Uterus (tissue), 4 donors: ENCODE data around the gene NCAPG2. TPM values are rescaled to one million over a fixed set of nuclear protein-coding genes. Genes with fewer than 3 reads are reported as not detected.

ENCODE experiments used
- DNase-seq, 2 donors: peaks; one replicate each; pipeline ENCODE4 v3.0.0-alpha.2; 2019 to 2020
- H3K27ac ChIP-seq, 2 donors: fragments of 200-600 bp; sonication (generic); 1 replicate in 1 of 2; 2 replicates in 1 of 2; pipeline ENCODE4 v1.5.1; 2016 to 2018
- H3K27me3 ChIP-seq, 2 donors: fragments of 200-600 bp; sonication (generic); one replicate each; pipeline ENCODE4 v1.5.1; 2018 to 2019; ENCODE audit warnings: control low read depth in 1 of 2
- H3K36me3 ChIP-seq, 2 donors: fragments of 200-600 bp; sonication (generic); one replicate each; pipeline ENCODE4 v1.5.1; 2019; ENCODE audit warnings: control low read depth in 1 of 2
- H3K4me1 ChIP-seq, 2 donors: fragments of 200-600 bp; sonication (generic); one replicate each; pipeline ENCODE4 v1.5.1; 2018 to 2019; ENCODE audit warnings: control low read depth in 1 of 2
- H3K4me3 ChIP-seq, 2 donors: fragments of 200-600 bp; sonication (generic); 1 replicate in 1 of 2; 2 replicates in 1 of 2; pipeline ENCODE4 v1.5.1; 2018 to 2019; ENCODE audit warnings: mild to moderate bottlenecking in 1 of 2
- H3K9me3 ChIP-seq, 2 donors: fragments of 200-600 bp; sonication (generic); one replicate each; pipeline ENCODE4 v1.5.1; 2019; ENCODE audit warnings: control low read depth in 1 of 2
- CTCF ChIP-seq, 4 experiments: fragments of 200-600 bp in 2 of 4; fragments of 450-650 bp in 2 of 4; sonication (generic) in 2 of 4; IDR thresholded peaks; one replicate each; pipeline ENCODE4 v1.5.1; 2016 to 2019; ENCODE audit warnings: antibody characterized with exemption in 4 of 4, mild to moderate bottlenecking in 2 of 4, moderate library complexity in 1 of 4
- POLR2A ChIP-seq, 2 donors: fragments of 450-650 bp; IDR thresholded peaks; one replicate each; pipeline ENCODE4 v1.6.1; 2016; ENCODE audit warnings: antibody characterized with exemption in 2 of 2, mild to moderate bottlenecking in 1 of 2, moderate library complexity in 1 of 2
- intact Hi-C: fragments of 100-400 bp; cut with DNase I; formaldehyde crosslinking; loops from one replicate; pipeline ENCODE4 v1.15.1; 2023; ENCODE audit warnings: low total_unique reads
- total RNA-seq, 4 donors: library from RNA; depleted of rRNA in 3 of 4; stranded (reverse); fragments of >200 nt in 3 of 4; gene quantifications; one replicate each; pipeline versions ENCODE4 v1.1.0 to v1.2.4, GENCODE V29; 2014 to 2023
- donor health status: DM: yes; HTN: yes; CAD: no.

The NCAPG2 gene
- total RNA-seq, 4 donors from 2014 or later, result 0.51 to 36.0 (median 7.8) TPM

GRCh38 chr7:158730383-158731346 lies 26.1 kb upstream of the NCAPG2 start:
- no peaks in the 10 kb centered on the region for H3K4me1 ChIP-seq
- H3K27me3 ChIP-seq, result no peaks in the 10 kb centered on the region
- H3K27ac ChIP-seq, result no peak overlapping the region
- H3K4me3 ChIP-seq, result no peak overlapping the region
- DNase-seq, result no peak
- H3K9me3 ChIP-seq, result no peaks in the 10 kb centered on the region
- TF ChIP-seq POLR2A (IDR thresholded peaks at IDR 0.05) (no peak), CTCF (IDR thresholded peaks at IDR 0.05) (no peak)
- no peaks in the 10 kb centered on the region for H3K36me3 ChIP-seq
- intact Hi-C loops, result no loop called here

GRCh38 chr7:158729646-158730382 lies 25.2 kb upstream of the NCAPG2 start:
- Histone ChIP-seq H3K27ac (no peak overlapping the region), H3K9me3 (no peaks in the 10 kb centered on the region), H3K27me3 (no peaks in the 10 kb centered on the region), H3K4me1 (no peaks in the 10 kb centered on the region), H3K4me3 (no peak overlapping the region), H3K36me3 (no peaks in the 10 kb centered on the region)
- DNase-seq, result no peak
- intact Hi-C loops, result no loop called here
- TF ChIP-seq POLR2A (IDR thresholded peaks at IDR 0.05) (no peak), CTCF (IDR thresholded peaks at IDR 0.05) (no peak)

- H3K27ac ChIP-seq, result no peak overlapping the region
- no peaks in the 10 kb centered on the region for H3K9me3 ChIP-seq
- H3K36me3 ChIP-seq, result no peaks in the 10 kb centered on the region
- H3K4me1 ChIP-seq, result no peaks in the 10 kb centered on the region
- no peak for TF ChIP-seq CTCF (IDR thresholded peaks at IDR 0.05)
- no peak for TF ChIP-seq POLR2A (IDR thresholded peaks at IDR 0.05)
- DNase-seq, result no peak
- H3K4me3 ChIP-seq, result no peak overlapping the region
- intact Hi-C loops, result no loop called here
- no peaks in the 10 kb centered on the region for H3K27me3 ChIP-seq
These were observed 24.5 kb upstream of the NCAPG2 start for GRCh38 chr7:158728911-158729645.

- no peaks in the 10 kb centered on the region for H3K9me3 ChIP-seq
- H3K4me1 ChIP-seq, result no peaks in the 10 kb centered on the region
- no peaks in the 10 kb centered on the region for H3K27me3 ChIP-seq
- H3K36me3 ChIP-seq, result no peaks in the 10 kb centered on the region
- no peak for DNase-seq
- no peak overlapping the region for H3K4me3 ChIP-seq
- TF ChIP-seq POLR2A (IDR thresholded peaks at IDR 0.05) (no peak), CTCF (IDR thresholded peaks at IDR 0.05) (no peak)
- intact Hi-C loops, result no loop called here
- H3K27ac ChIP-seq, result no peak overlapping the region
These were observed 23.1 kb upstream of the NCAPG2 start for GRCh38 chr7:158727690-158728089.
